Muscle layer of colon (tissue), 2 donors: Measurements from ENCODE around the gene ATG3.
"Not testable (repeated sequence)": the region's sequence is repeated elsewhere in the genome, so short reads cannot be mapped to it uniquely, and the experiment has no call there.

Experiments
- H3K27ac ChIP-seq: one replicate; pipeline ENCODE4 v1.7.0; 2013; ENCODE audit warnings: low read depth, mild to moderate bottlenecking, low read length, moderate library complexity
- H3K27me3 ChIP-seq, 2 donors: one replicate each; pipeline ENCODE4 v1.7.0; 2013; ENCODE audit warnings: low read length in 2 of 2, mild to moderate bottlenecking in 2 of 2; ENCODE audit not compliant: insufficient read depth in 2 of 2, control insufficient read depth in 1 of 2
- H3K36me3 ChIP-seq: one replicate; pipeline ENCODE4 v1.7.0; 2013; ENCODE audit warnings: mild to moderate bottlenecking, low read length; ENCODE audit not compliant: insufficient read depth
- H3K4me1 ChIP-seq: one replicate; pipeline ENCODE4 v1.7.0; 2013; ENCODE audit warnings: mild to moderate bottlenecking, low read length; ENCODE audit not compliant: insufficient read depth
- H3K4me3 ChIP-seq, 2 donors: one replicate each; pipeline ENCODE4 v1.7.0; 2013; ENCODE audit warnings: low read length in 2 of 2, low read depth in 1 of 2, mild to moderate bottlenecking in 1 of 2, moderate library complexity in 1 of 2
- H3K9ac ChIP-seq: one replicate; pipeline ENCODE4 v1.7.0; 2013; ENCODE audit warnings: low read length
- H3K9me3 ChIP-seq: one replicate; pipeline ENCODE4 v1.7.0; 2013; ENCODE audit warnings: mild to moderate bottlenecking, low read length
- donor health status: abdominal sarcoma.
- donor health status: Adenocarcinoma of cecum.

ATG3 gene

GRCh38 chr3:112518970-112519369 lies 42.8 kb downstream of the ATG3 start:
- not testable (repeated sequence) for H3K4me3 ChIP-seq, H3K4me1 ChIP-seq, H3K27me3 ChIP-seq, H3K36me3 ChIP-seq, H3K9ac ChIP-seq, H3K9me3 ChIP-seq, H3K27ac ChIP-seq

GRCh38 chr3:112514527-112515128 lies 47.1 kb downstream of the ATG3 start:
- Histone ChIP-seq H3K27ac (no peak overlapping the region), H3K9me3 (no peaks in the 10 kb centered on the region), H3K4me1 (no peaks in the 10 kb centered on the region), H3K9ac (no peak overlapping the region), H3K36me3 (no peaks in the 10 kb centered on the region), H3K4me3 (no peak overlapping the region), H3K27me3 (no peaks in the 10 kb centered on the region)

GRCh38 chr3:112512320-112512719 lies 49.4 kb downstream of the ATG3 start:
- Histone ChIP-seq H3K36me3 (no peaks in the 10 kb centered on the region), H3K4me1 (no peaks in the 10 kb centered on the region), H3K4me3 (no peak overlapping the region), H3K9ac (no peak overlapping the region), H3K27ac (no peak overlapping the region), H3K27me3 (no peaks in the 10 kb centered on the region), H3K9me3 (no peaks in the 10 kb centered on the region)

GRCh38 chr3:112508860-112509259 lies 52.9 kb downstream of the ATG3 start:
- Histone ChIP-seq H3K9ac (no peak overlapping the region), H3K27me3 (no peaks in the 10 kb centered on the region), H3K4me1 (no peaks in the 10 kb centered on the region), H3K4me3 (no peak overlapping the region), H3K9me3 (no peaks in the 10 kb centered on the region), H3K27ac (no peak overlapping the region), H3K36me3 (no peaks in the 10 kb centered on the region)

GRCh38 chr3:112508261-112508660 lies 53.5 kb downstream of the ATG3 start:
- H3K4me1 ChIP-seq: no peaks in the 10 kb centered on the region

DNA sequence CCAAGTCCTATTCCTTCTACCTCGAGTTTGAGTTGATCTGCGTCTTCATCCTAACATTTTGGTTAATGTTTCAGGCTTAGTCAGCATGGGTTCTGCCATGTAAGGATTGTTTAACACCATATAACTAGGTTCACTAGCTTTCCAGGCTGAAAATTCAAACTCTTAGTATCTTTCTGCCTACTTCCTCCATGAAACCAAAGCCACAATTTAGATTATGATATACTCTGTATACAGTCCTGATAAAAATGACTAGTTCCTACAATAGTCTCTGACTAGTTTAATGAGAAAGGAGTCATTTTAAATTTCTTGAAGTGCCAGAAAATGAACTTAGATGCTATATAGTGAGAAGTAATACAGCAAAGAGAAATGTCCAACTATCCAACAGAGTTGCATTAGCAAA lies 55.9 kb downstream of the ATG3 start:
- H3K4me3 ChIP-seq: no peak overlapping the region
- H3K9ac ChIP-seq: no peak overlapping the region
- no peaks in the 10 kb centered on the region for H3K4me1 ChIP-seq
- H3K36me3 ChIP-seq: no peaks in the 10 kb centered on the region
- no peaks in the 10 kb centered on the region for H3K27me3 ChIP-seq
- no peak overlapping the region for H3K27ac ChIP-seq
- no peaks in the 10 kb centered on the region for H3K9me3 ChIP-seq

More at GRCh38 chr3:112508261-112508660, 53.5 kb downstream of the ATG3 start:
- no peaks in the 10 kb centered on the region for H3K36me3 ChIP-seq
- H3K27me3 ChIP-seq: no peaks in the 10 kb centered on the region
- no peaks in the 10 kb centered on the region for H3K9me3 ChIP-seq
- no peak overlapping the region for H3K27ac ChIP-seq
- H3K4me3 ChIP-seq: no peak overlapping the region
- no peak overlapping the region for H3K9ac ChIP-seq

- Histone ChIP-seq H3K9ac (no peak overlapping the region), H3K9me3 (no peaks in the 10 kb centered on the region), H3K27me3 (no peaks in the 10 kb centered on the region), H3K27ac (no peak overlapping the region), H3K4me3 (no peak overlapping the region), H3K4me1 (no peaks in the 10 kb centered on the region), H3K36me3 (no peaks in the 10 kb centered on the region)
Measured at GRCh38 chr3:112504123-112504522, 57.6 kb downstream of the ATG3 start.

GRCh38 chr3:112503304-112503972 lies 58.3 kb downstream of the ATG3 start:
- H3K27me3 ChIP-seq: no peaks in the 10 kb centered on the region
- H3K36me3 ChIP-seq: no peaks in the 10 kb centered on the region
- no peaks in the 10 kb centered on the region for H3K9me3 ChIP-seq
- no peak overlapping the region for H3K9ac ChIP-seq
- no peaks in the 10 kb centered on the region for H3K4me1 ChIP-seq
- H3K4me3 ChIP-seq: no peak overlapping the region
- H3K27ac ChIP-seq: no peak overlapping the region

DNA sequence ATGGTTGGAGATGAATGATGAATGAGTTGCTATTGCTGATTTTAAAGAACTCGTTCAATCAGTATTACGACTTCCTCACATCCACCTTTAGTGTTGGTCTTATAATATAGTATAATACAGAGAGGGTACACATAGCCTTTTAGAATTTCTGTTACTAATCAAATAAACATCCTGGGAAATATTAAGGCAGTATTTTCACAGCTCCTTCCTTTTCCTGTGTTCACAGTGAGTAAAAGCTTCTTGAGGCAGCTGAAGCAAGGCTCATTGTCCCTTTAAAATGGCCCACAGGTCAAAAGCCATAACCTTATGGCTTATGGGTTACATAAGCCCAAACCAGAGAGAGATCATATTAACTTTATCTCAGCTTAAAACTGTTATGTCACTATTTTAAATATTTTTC lies 61.1 kb downstream of the ATG3 start:
- Histone ChIP-seq H3K36me3 (no peaks in the 10 kb centered on the region), H3K4me1 (no peaks in the 10 kb centered on the region), H3K4me3 (no peak overlapping the region), H3K27ac (no peak overlapping the region), H3K9ac (no peak overlapping the region), H3K9me3 (no peaks in the 10 kb centered on the region), H3K27me3 (no peaks in the 10 kb centered on the region)

DNA sequence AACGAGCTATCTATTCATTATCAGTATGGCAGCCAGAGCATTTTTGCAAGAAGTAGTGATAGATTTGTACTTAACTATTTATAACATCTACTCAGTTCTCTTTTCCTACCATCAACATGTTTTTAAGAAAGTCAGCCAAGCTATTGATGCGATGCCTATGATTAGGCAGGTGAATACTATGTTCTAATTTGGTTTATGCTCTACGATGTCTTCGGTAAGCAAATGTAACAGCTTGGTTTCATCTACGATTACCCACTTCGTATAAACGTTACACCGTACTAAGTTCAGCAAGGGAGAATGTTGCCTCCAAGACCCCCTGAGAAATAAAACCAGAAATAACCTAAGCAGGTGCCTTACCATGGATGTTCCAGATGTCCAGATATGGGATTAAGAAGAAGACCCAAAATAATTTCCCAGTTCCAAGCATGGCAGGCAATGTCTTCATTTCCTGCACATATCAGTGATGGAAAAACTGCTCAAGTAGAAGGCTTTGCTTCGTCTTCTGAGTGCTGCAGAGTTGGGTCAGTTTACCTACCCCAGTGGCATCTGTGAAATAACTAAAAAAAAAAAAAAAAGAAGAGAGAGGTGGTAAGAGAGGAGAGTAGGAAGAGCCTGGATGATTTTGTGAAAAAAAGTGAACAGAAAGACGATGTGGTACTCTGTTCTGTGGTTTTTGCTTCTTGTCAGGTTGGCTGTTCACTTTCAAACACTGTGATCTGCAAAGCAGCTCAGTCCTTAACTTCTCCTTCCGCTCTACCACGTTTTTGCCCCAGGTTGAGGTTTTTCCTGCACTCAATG lies 62.6 kb downstream of the ATG3 start, which contains the start of gene BTLA:
TSS of gene BTLA (minus strand) at position 559 of the 798 bp plus-strand sequence. CDS start at position 445, 114 bp downstream.
- Histone ChIP-seq H3K9ac (no peak within 1 kb of the TSS), H3K27ac (no peak within 1 kb of the TSS), H3K4me3 (no peak within 1 kb of the TSS), H3K36me3 (no peaks in the 10 kb centered on the region), H3K9me3 (no peaks in the 10 kb centered on the region), H3K4me1 (no peaks in the 10 kb centered on the region), H3K27me3 (no peaks in the 10 kb centered on the region)

GRCh38 chr3:112497897-112498548 lies 63.7 kb downstream of the ATG3 start:
- Histone ChIP-seq H3K4me3 (no peak overlapping the region), H3K9me3 (no peaks in the 10 kb centered on the region), H3K9ac (no peak overlapping the region), H3K27me3 (no peaks in the 10 kb centered on the region), H3K4me1 (no peaks in the 10 kb centered on the region), H3K27ac (no peak overlapping the region), H3K36me3 (no peaks in the 10 kb centered on the region)
